SK-N-SH treated with all-trans-retinoic acid at 6 μM for 48 hours (cell line): ENCODE results near the gene KLHL5.

ENCODE experiments used
- ATAC-seq: fragments of 200-7000 bp; cut with Tn5 transposase; 3 replicates; pipeline ENCODE4 v1.9.1; 2020; ENCODE audit warnings: mild to moderate bottlenecking, moderate library complexity
- ARNTL ChIP-seq: fragments of 450-650 bp; formaldehyde crosslinking; IDR thresholded peaks from 2 replicates; pipeline ENCODE4 v1.5.0; 2020; ENCODE audit warnings: low read depth, mild to moderate bottlenecking, moderate library complexity, borderline replicate concordance
- BACH2 ChIP-seq: fragments of 250-450 bp; sonication (Bioruptor Pico); IDR thresholded peaks from 2 replicates; pipeline ENCODE4 v1.9.0; 2021; ENCODE audit warnings: mild to moderate bottlenecking, borderline replicate concordance
- CREB5 ChIP-seq: fragments of 250-450 bp; sonication (Bioruptor Pico); IDR thresholded peaks from 2 replicates; pipeline ENCODE4 v1.5.1; 2020; ENCODE audit warnings: low read depth, mild to moderate bottlenecking, moderate library complexity
- CSDC2 ChIP-seq: fragments of 250-450 bp; sonication (Bioruptor Pico); IDR thresholded peaks from 2 replicates; pipeline ENCODE4 v1.5.0; 2020; ENCODE audit warnings: mild to moderate bottlenecking, moderate library complexity
- CSRNP3 ChIP-seq: fragments of 250-450 bp; sonication (Bioruptor Pico); IDR thresholded peaks from 2 replicates; pipeline ENCODE4 v1.5.1; 2021; ENCODE audit warnings: mild to moderate bottlenecking, moderate library complexity
- ESRRG ChIP-seq: fragments of 250-450 bp; sonication (Bioruptor Pico); IDR thresholded peaks from 2 replicates; pipeline ENCODE4 v1.6.1; 2021; ENCODE audit warnings: mild to moderate bottlenecking
- GLIS3 ChIP-seq: fragments of 250-450 bp; sonication (Bioruptor Pico); IDR thresholded peaks from 2 replicates; pipeline ENCODE4 v1.5.0; 2020; ENCODE audit warnings: mild to moderate bottlenecking, moderate library complexity
- ISL1 ChIP-seq: fragments of 250-450 bp; sonication (Bioruptor Pico); IDR thresholded peaks from 2 replicates; pipeline ENCODE4 v2.1.2; 2022; ENCODE audit warnings: mild to moderate bottlenecking, moderate library complexity
- PATZ1 ChIP-seq: fragments of 250-450 bp; sonication (Bioruptor Pico); IDR thresholded peaks from 2 replicates; pipeline ENCODE4 v1.8.0; 2020; ENCODE audit warnings: mild to moderate bottlenecking, moderate library complexity, borderline replicate concordance
- POU6F1 ChIP-seq: fragments of 250-450 bp; sonication (Bioruptor Pico); IDR thresholded peaks from 2 replicates; pipeline ENCODE4 v1.8.0; 2021; ENCODE audit warnings: low read depth, mild to moderate bottlenecking, moderate library complexity, borderline replicate concordance
- PPARA ChIP-seq: fragments of 250-450 bp; sonication (Bioruptor Pico); IDR thresholded peaks from 2 replicates; pipeline ENCODE4 v1.5.0; 2020; ENCODE audit warnings: mild to moderate bottlenecking, borderline replicate concordance
- RARB ChIP-seq: fragments of 250-450 bp; sonication (Bioruptor Pico); IDR thresholded peaks from 2 replicates; pipeline ENCODE4 v1.8.0; 2021; ENCODE audit warnings: mild to moderate bottlenecking, moderate library complexity
- SNAI2 ChIP-seq: fragments of 250-450 bp; sonication (Bioruptor Pico); IDR thresholded peaks from 2 replicates; pipeline ENCODE4 v1.5.0; 2020; ENCODE audit warnings: mild to moderate bottlenecking, moderate library complexity
- TCF4 ChIP-seq: fragments of 250-450 bp; sonication (Bioruptor Pico); IDR thresholded peaks from 2 replicates; pipeline ENCODE4 v1.8.0; 2021; ENCODE audit warnings: mild to moderate bottlenecking, moderate library complexity, borderline replicate concordance
- TOX ChIP-seq: fragments of 250-450 bp; sonication (Bioruptor Pico); IDR thresholded peaks from 2 replicates; pipeline ENCODE4 v1.8.0; 2021; ENCODE audit warnings: mild to moderate bottlenecking, moderate library complexity, borderline replicate concordance
- ZC3H10 ChIP-seq: fragments of 250-450 bp; sonication (Bioruptor Pico); IDR thresholded peaks from 2 replicates; pipeline ENCODE4 v1.5.1; 2021; ENCODE audit warnings: mild to moderate bottlenecking, moderate library complexity
- ZFP3 ChIP-seq: fragments of 250-450 bp; sonication (Bioruptor Pico); IDR thresholded peaks from 2 replicates; pipeline ENCODE4 v1.5.0; 2020; ENCODE audit warnings: mild to moderate bottlenecking, moderate library complexity
- ZFP30 ChIP-seq: fragments of 450-650 bp; formaldehyde crosslinking; IDR thresholded peaks from 2 replicates; pipeline ENCODE4 v1.5.0; 2022; ENCODE audit warnings: mild to moderate bottlenecking, moderate library complexity
- ZNF565 ChIP-seq: fragments of 450-650 bp; formaldehyde crosslinking; conservative IDR thresholded peaks from 2 replicates; pipeline ENCODE4 v1.5.0; 2020; ENCODE audit warnings: low read depth, mild to moderate bottlenecking, moderate library complexity
- ZNF70 ChIP-seq: fragments of 450-650 bp; formaldehyde crosslinking; IDR thresholded peaks from 2 replicates; pipeline ENCODE4 v1.5.0; 2020; ENCODE audit warnings: mild to moderate bottlenecking, moderate library complexity
- ZNF8 ChIP-seq: fragments of 450-650 bp; formaldehyde crosslinking; IDR thresholded peaks from 2 replicates; pipeline ENCODE4 v1.5.0; 2020; ENCODE audit warnings: mild to moderate bottlenecking, moderate library complexity
- TF ChIP-seq, protein P1 (sequence below): fragments of 250-450 bp; sonication (Bioruptor Pico); IDR thresholded peaks from 2 replicates; pipeline ENCODE4 v1.5.0; 2020; ENCODE audit warnings: mild to moderate bottlenecking, moderate library complexity

Gene KLHL5

GRCh38 chr4:39047681-39048080 is 14.4 kb upstream of the KLHL5 start:
- TF ChIP-seq ZNF8 (CRISPR knock-in tag) = no peak
- TF ChIP-seq BACH2 (CRISPR knock-in tag) = no peak
- no peak for TF ChIP-seq TOX
- no peak for TF ChIP-seq TCF4 (CRISPR knock-in tag)
- no peak for TF ChIP-seq ZNF565 (CRISPR knock-in tag)
- TF ChIP-seq ARNTL = no peak
- no peak for TF ChIP-seq CREB5 (CRISPR knock-in tag)
- no peak for TF ChIP-seq ZFP3 (CRISPR knock-in tag)
- no peak for TF ChIP-seq PPARA (CRISPR knock-in tag)
- TF ChIP-seq, protein P1, sequence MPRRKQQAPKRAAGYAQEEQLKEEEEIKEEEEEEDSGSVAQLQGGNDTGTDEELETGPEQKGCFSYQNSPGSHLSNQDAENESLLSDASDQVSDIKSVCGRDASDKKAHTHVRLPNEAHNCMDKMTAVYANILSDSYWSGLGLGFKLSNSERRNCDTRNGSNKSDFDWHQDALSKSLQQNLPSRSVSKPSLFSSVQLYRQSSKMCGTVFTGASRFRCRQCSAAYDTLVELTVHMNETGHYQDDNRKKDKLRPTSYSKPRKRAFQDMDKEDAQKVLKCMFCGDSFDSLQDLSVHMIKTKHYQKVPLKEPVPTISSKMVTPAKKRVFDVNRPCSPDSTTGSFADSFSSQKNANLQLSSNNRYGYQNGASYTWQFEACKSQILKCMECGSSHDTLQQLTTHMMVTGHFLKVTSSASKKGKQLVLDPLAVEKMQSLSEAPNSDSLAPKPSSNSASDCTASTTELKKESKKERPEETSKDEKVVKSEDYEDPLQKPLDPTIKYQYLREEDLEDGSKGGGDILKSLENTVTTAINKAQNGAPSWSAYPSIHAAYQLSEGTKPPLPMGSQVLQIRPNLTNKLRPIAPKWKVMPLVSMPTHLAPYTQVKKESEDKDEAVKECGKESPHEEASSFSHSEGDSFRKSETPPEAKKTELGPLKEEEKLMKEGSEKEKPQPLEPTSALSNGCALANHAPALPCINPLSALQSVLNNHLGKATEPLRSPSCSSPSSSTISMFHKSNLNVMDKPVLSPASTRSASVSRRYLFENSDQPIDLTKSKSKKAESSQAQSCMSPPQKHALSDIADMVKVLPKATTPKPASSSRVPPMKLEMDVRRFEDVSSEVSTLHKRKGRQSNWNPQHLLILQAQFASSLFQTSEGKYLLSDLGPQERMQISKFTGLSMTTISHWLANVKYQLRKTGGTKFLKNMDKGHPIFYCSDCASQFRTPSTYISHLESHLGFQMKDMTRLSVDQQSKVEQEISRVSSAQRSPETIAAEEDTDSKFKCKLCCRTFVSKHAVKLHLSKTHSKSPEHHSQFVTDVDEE (CRISPR knock-in tag) = no peak
- TF ChIP-seq ISL1 (CRISPR knock-in tag) = no peak
- no peak for TF ChIP-seq GLIS3 (CRISPR knock-in tag)
- no peak for TF ChIP-seq SNAI2 (CRISPR knock-in tag)
- TF ChIP-seq ZC3H10 (CRISPR knock-in tag) = no peak
- TF ChIP-seq ESRRG = no peak
- TF ChIP-seq RARB (CRISPR knock-in tag) = no peak
- TF ChIP-seq PATZ1 (CRISPR knock-in tag) = no peak
- no peak for TF ChIP-seq ZFP30 (CRISPR knock-in tag)
- no peak for TF ChIP-seq CSRNP3 (CRISPR knock-in tag)
- ATAC-seq = no peak

DNA sequence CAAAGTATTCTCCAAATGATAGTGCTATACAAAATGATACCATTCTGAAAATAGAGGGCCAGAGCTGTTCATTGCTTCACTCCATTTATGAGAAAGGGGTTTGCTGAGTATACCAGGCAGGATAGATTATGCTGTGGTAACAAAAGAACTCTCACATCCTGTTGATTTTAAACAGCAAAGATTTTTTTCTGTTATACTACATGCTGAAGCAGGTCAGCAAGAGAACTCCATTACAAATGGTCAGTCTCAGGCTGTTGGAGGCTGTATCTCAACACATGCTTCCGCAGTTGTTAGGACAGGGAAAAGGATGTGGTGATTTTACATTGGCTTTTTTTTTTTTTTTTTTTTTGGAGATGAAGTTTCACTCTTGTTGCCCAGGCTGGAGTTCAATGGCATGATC is 13.7 kb upstream of the KLHL5 start:
- ATAC-seq = no peak
- TF ChIP-seq ZNF70 (CRISPR knock-in tag) (peak; percentile 42; the same call in 1 of the 2 replicates), ZC3H10 (CRISPR knock-in tag) (no peak), POU6F1 (CRISPR knock-in tag) (no peak), CSDC2 (CRISPR knock-in tag) (no peak), PATZ1 (CRISPR knock-in tag) (no peak)
